Breast epithelium (tissue), 4 donors: ENCODE results near the gene ECEL1. TPM values are rescaled to one million over a fixed set of nuclear protein-coding genes. Genes with fewer than 3 reads are reported as not detected.

ENCODE experiments used
- DNase-seq, 2 donors: peaks; one replicate each; pipeline ENCODE4 v3.0.0-alpha.2; 2019; ENCODE audit warnings: low spot score in 2 of 2
- H3K27ac ChIP-seq, 2 donors: fragments of 200-600 bp; sonication (generic) in 1 of 2; one replicate each; pipeline ENCODE4 v1.5.1; 2016 to 2019; ENCODE audit warnings: mild to moderate bottlenecking in 1 of 2
- H3K27me3 ChIP-seq, 2 donors: fragments of 200-600 bp; sonication (generic) in 1 of 2; one replicate each; pipeline versions ENCODE4 v1.5.1 to v1.6.0; 2017 to 2019; ENCODE audit warnings: control low read depth in 1 of 2, mild to moderate bottlenecking in 1 of 2
- H3K36me3 ChIP-seq: fragments of 200-600 bp; one replicate; pipeline ENCODE4 v1.5.1; 2019
- H3K4me1 ChIP-seq, 2 donors: fragments of 200-600 bp; sonication (generic); one replicate each; pipeline ENCODE4 v1.5.1; 2016 to 2019; ENCODE audit warnings: control low read depth in 1 of 2
- H3K4me3 ChIP-seq, 3 donors: fragments of 200-600 bp; sonication (generic); 1 replicate in 2 of 3; 2 replicates in 1 of 3; pipeline ENCODE4 v1.5.1; 2016 to 2019; ENCODE audit warnings: mild to moderate bottlenecking in 3 of 3, moderate library complexity in 2 of 3
- H3K9me3 ChIP-seq, 2 donors: fragments of 200-600 bp; sonication (generic) in 1 of 2; one replicate each; pipeline ENCODE4 v1.5.1; 2016 to 2019; ENCODE audit warnings: control low read depth in 1 of 2
- POLR2A ChIP-seq: fragments of 450-650 bp; IDR thresholded peaks from one replicate; pipeline ENCODE4 v1.6.1; 2016; ENCODE audit warnings: antibody characterized with exemption, mild to moderate bottlenecking, moderate library complexity
- POLR2AphosphoS5 ChIP-seq, 3 donors: sonication (generic); formaldehyde crosslinking; IDR thresholded peaks; one replicate each; pipeline ENCODE4 v1.6.1; 2017; ENCODE audit warnings: antibody characterized with exemption in 3 of 3
- intact Hi-C: fragments of 100-400 bp; cut with DNase I; formaldehyde crosslinking; loops from one replicate; pipeline ENCODE4 v1.15.1; 2023; ENCODE audit warnings: low total_unique reads
- total RNA-seq, 3 donors: library from RNA; depleted of rRNA; stranded (reverse); fragments of >200 nt; gene quantifications; one replicate each; pipeline ENCODE4 v1.1.0, GENCODE V29; 2016
- TF ChIP-seq, protein P1 (sequence below), 3 donors: fragments of 450-650 bp; IDR thresholded peaks; one replicate each; pipeline ENCODE4 v1.5.1; 2016 to 2017; ENCODE audit warnings: antibody characterized with exemption in 3 of 3, mild to moderate bottlenecking in 3 of 3, moderate library complexity in 3 of 3

Gene ECEL1
- total RNA-seq, 3 donors from 2014 or later: 0.15 to 2.3 (median 0.48) TPM

DNA sequence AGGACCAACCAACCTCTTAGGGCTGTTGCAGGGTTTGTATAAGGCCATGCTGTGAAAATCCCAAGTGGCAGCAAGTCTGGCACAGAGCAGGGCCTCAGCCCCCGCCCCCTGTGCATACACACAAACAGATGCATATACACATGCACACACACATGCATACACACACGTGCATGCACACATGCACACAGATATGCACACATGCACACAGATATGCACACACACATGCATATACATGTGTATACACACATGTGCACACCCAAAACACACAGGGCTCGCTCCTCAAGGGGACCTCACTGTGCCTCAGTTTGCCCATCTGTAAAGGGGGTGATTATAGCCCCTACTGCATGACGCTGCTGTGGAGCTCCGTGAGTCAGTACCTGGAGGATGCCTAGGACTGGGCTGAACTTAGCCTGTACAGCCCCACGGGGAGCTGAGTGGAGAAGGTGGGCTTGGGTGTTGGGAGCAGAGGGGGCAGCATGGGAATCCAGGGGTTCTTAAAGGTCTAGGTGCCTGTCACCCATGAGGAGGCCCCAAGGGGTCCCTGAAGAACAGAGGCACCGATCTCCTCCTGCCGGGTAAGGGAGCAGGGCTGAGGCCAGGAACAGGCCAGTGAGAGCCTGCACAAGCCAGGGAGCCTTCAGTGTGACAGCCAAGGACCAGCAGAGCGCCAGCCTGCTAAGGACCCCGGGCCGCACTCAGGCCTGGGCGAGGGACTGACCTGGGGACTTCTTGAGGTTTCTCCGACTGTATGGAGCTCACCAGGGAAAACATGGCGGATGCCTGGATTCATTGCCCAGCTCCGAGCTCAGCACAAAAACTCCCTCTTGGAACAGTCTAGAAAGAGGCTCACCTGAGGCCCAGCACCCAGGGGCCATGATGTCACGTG is 55.7 kb downstream of the ECEL1 start:
- Histone ChIP-seq H3K4me1 (no peaks in the 10 kb centered on the region), H3K4me3 (no peak overlapping the region), H3K27ac (no peak overlapping the region), H3K36me3 (no peaks in the 10 kb centered on the region), H3K27me3 (no peaks in the 10 kb centered on the region), H3K9me3 (no peaks in the 10 kb centered on the region)
- no peak for TF ChIP-seq POLR2A
- TF ChIP-seq POLR2AphosphoS5 (IDR thresholded peaks at IDR 0.05): no peak
- TF ChIP-seq, protein P1, sequence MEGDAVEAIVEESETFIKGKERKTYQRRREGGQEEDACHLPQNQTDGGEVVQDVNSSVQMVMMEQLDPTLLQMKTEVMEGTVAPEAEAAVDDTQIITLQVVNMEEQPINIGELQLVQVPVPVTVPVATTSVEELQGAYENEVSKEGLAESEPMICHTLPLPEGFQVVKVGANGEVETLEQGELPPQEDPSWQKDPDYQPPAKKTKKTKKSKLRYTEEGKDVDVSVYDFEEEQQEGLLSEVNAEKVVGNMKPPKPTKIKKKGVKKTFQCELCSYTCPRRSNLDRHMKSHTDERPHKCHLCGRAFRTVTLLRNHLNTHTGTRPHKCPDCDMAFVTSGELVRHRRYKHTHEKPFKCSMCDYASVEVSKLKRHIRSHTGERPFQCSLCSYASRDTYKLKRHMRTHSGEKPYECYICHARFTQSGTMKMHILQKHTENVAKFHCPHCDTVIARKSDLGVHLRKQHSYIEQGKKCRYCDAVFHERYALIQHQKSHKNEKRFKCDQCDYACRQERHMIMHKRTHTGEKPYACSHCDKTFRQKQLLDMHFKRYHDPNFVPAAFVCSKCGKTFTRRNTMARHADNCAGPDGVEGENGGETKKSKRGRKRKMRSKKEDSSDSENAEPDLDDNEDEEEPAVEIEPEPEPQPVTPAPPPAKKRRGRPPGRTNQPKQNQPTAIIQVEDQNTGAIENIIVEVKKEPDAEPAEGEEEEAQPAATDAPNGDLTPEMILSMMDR (IDR thresholded peaks at IDR 0.05): no peak
- intact Hi-C loops: no loop called here
- DNase-seq: peak in 1 of 2 donors; percentile 28

Other genes starting within 250 kb of the ECEL1 start
- not detected for gene ALPP, start 109.1 kb downstream of the ECEL1 start, total RNA-seq
- gene ALPG, start 81.0 kb downstream of the ECEL1 start, total RNA-seq: not detected
- gene ALPI, start 31.7 kb downstream of the ECEL1 start, total RNA-seq: under 1 TPM in 1 of 3 donors, not detected in 2; 0.33 TPM
- gene PRSS56, start 32.6 kb upstream of the ECEL1 start, total RNA-seq: not detected
- gene CHRND, start 38.3 kb upstream of the ECEL1 start, total RNA-seq: not detected
- gene CHRNG, start 51.9 kb upstream of the ECEL1 start, total RNA-seq: not detected
- 1 to 10 TPM; 2.9 to 5.6 (median 5.0) TPM for gene TIGD1, start 62.7 kb upstream of the ECEL1 start, total RNA-seq
- 10 to 100 TPM; 31.6 to 57.4 (median 36.1) TPM for gene EIF4E2, start 62.9 kb upstream of the ECEL1 start, total RNA-seq
- 10 to 100 TPM; 31.0 to 67.2 (median 52.8) TPM for gene EFHD1, start 145.8 kb upstream of the ECEL1 start, total RNA-seq
- 100 to 1,000 TPM in 2 of 3 donors, 10 to 100 TPM in 1; 79.8 to 156 (median 103) TPM for gene GIGYF2, start 209.5 kb upstream of the ECEL1 start, total RNA-seq